Thymus (tissue), 11 donors: ENCODE data around the gene PLCD1. TPM values are rescaled to one million over a fixed set of nuclear protein-coding genes. Genes with fewer than 3 reads are reported as not detected.

Source experiments
- DNase-seq, 9 donors: peaks; one replicate each; pipeline ENCODE4 v3.0.0-alpha.2; 2013; ENCODE audit warnings: low spot score in 9 of 9, low read depth in 6 of 9, missing footprints in 1 of 9
- H3K27ac ChIP-seq, 2 donors: one replicate each; pipeline ENCODE4 v1.5.1; 2013; ENCODE audit warnings: control low read depth in 1 of 2, low read depth in 1 of 2, low read length in 1 of 2, mild to moderate bottlenecking in 1 of 2, moderate library complexity in 1 of 2
- H3K27me3 ChIP-seq, 2 donors: one replicate each; pipeline ENCODE4 v1.5.1; 2013; ENCODE audit warnings: low read length in 1 of 2; ENCODE audit not compliant: control insufficient read depth in 2 of 2, insufficient read depth in 1 of 2
- H3K36me3 ChIP-seq, 2 donors: one replicate each; pipeline ENCODE4 v1.5.1; 2013; ENCODE audit warnings: low read length in 1 of 2, mild to moderate bottlenecking in 1 of 2, moderate library complexity in 1 of 2; ENCODE audit not compliant: control insufficient read depth in 2 of 2, insufficient read depth in 2 of 2
- H3K4me1 ChIP-seq, 2 donors: one replicate each; pipeline ENCODE4 v1.5.1; 2013; ENCODE audit warnings: low read length in 2 of 2; ENCODE audit not compliant: control insufficient read depth in 2 of 2, insufficient read depth in 2 of 2
- H3K4me3 ChIP-seq, 2 donors: one replicate each; pipeline ENCODE4 v1.5.1; 2013; ENCODE audit warnings: low read length in 2 of 2, control low read depth in 1 of 2, mild to moderate bottlenecking in 1 of 2
- H3K9me3 ChIP-seq, 2 donors: one replicate each; pipeline ENCODE4 v1.5.1; 2013; ENCODE audit warnings: low read length in 1 of 2, mild to moderate bottlenecking in 1 of 2; ENCODE audit not compliant: control insufficient read depth in 2 of 2, insufficient read depth in 1 of 2
- WGBS: extraction: QIAGEN DNeasy Blood & Tissue Kit; methylation state at CpG from one replicate; pipeline ENCODE4 v1.1.7; 2013; 5-methylcytosine and 5-hydroxymethylcytosine counted together
- polyA plus RNA-seq: library from polyadenylated mRNA; stranded (reverse); fragments of 200-250 nt; gene quantifications from one replicate; pipeline ENCODE4 v1.2.3, GENCODE V29; 2013
- total RNA-seq: library from RNA; stranded (reverse); fragments of 120-200 nt; gene quantifications from one replicate; pipeline ENCODE4 v1.2.4, GENCODE V29; 2013
- donor health status: healthy.

Gene PLCD1
- total and polyA plus RNA-seq, 2 donors = 16.3 to 23.8 TPM

DNA sequence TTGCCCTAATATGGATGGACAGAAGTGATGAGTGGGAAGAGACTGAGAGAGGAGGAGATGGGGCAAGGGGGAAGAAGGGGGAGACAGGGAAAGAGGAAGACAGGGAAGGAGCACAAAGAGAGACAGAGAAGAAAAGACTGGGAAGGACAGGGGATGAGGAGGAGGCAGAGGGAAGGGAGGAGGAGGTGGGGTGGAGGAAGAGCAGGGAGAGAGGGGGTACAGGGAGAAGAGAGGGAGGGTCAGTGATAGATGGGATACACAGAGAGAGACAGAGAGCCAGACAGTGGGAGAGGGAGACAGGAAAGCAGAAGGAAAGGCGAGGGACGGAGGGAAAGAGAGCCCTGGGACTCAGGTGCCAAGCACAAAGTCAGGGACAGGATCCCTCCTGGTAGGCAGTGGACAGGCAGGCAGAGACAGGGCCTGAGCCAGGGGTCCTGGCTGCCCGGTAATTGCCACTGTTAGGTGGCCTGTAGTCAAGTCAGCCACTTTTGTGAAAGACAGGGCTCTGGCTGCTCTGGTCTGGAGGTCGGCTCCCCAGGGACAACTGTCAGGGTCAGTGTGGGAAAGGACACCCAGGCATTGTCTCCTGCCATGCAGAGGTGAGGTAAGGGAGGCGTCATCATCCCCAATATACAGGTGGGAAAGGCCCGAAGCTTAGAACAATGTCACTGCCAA, 29.1 kb downstream of the PLCD1 start:
- Histone ChIP-seq H3K27me3 (no peaks in the 10 kb centered on the region), H3K36me3 (peaks cover 57 to 64% of the 10 kb centered on the region in 2 donors), H3K9me3 (peaks cover 0 to 3% of the 10 kb centered on the region in 2 donors), H3K4me3 (no peak overlapping the region), H3K4me1 (peaks cover 6 to 31% of the 10 kb centered on the region in 2 donors), H3K27ac (no peak overlapping the region)
- 96% methylated on average over 6 of the region's 6 CpGs for WGBS
- no peak for DNase-seq

DNA sequence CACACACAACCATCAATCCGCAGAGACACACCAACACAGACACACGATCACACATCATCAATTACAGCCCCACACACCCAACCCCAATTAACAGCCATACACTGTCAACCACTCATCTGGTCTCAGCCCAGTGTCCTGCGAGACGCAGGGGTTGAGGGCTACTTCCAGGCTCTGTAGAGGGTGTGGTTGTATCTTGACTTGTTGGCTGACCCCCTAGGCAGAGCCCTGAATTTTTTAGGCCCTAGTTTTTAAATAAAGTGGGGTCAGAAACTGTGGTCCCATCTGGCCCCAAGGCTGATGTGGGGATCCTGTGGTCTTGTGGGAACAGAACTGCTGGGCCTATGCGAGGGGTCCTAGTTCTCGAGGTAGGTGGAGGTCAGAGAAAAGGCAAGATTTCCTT, 29.6 kb downstream of the PLCD1 start:
- no peaks in the 10 kb centered on the region for H3K27me3 ChIP-seq
- peaks cover 0 to 3% of the 10 kb centered on the region in 2 donors for H3K9me3 ChIP-seq
- no peak for DNase-seq
- peaks cover 53 to 59% of the 10 kb centered on the region in 2 donors for H3K36me3 ChIP-seq
- H3K4me1 ChIP-seq = peaks cover 9 to 34% of the 10 kb centered on the region in 2 donors
- H3K27ac ChIP-seq = no peak overlapping the region
- H3K4me3 ChIP-seq = no peak overlapping the region
- 98% methylated on average over 6 of the region's 6 CpGs for WGBS

- H3K27ac ChIP-seq = peak overlapping the region in 1 of 2 donors; percentile 86
- no peak overlapping the region for H3K4me3 ChIP-seq
- H3K9me3 ChIP-seq = peaks cover 0 to 3% of the 10 kb centered on the region in 2 donors
- 97% methylated on average over 6 of the region's 6 CpGs for WGBS
- peaks cover 11 to 41% of the 10 kb centered on the region in 2 donors for H3K4me1 ChIP-seq
- peaks cover 48 to 51% of the 10 kb centered on the region in 2 donors for H3K36me3 ChIP-seq
- no peaks in the 10 kb centered on the region for H3K27me3 ChIP-seq
- no peak for DNase-seq
These were observed 31.6 kb downstream of the PLCD1 start for GRCh38 chr3:37997791-37998370.

DNA sequence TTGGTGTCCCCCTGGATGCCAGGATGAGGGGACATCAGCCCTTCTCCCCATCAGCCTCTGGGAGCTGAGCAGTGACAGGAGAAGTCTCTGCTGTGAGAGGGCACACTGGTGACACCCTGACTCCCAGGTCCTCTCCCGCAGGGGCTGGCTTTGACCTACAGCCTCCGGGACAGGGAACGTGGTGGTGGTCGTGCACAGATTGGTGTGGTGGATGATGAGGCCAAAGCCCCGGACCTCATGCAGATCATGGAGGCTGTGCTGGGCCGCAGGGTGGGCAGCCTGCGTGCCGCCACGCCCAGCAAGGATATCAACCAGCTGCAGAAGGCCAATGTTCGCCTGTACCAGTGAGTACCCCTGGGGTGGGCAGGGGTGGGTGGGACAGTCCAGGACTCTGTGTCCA, 32.1 kb downstream of the PLCD1 start:
- H3K4me1 ChIP-seq = peaks cover 11 to 41% of the 10 kb centered on the region in 2 donors
- 92% methylated on average over 10 of the region's 10 CpGs for WGBS
- no peak for DNase-seq
- H3K9me3 ChIP-seq = peaks cover 0 to 3% of the 10 kb centered on the region in 2 donors
- H3K4me3 ChIP-seq = no peak overlapping the region
- no peak overlapping the region for H3K27ac ChIP-seq
- peaks cover 43 to 45% of the 10 kb centered on the region in 2 donors for H3K36me3 ChIP-seq
- no peaks in the 10 kb centered on the region for H3K27me3 ChIP-seq

DNA sequence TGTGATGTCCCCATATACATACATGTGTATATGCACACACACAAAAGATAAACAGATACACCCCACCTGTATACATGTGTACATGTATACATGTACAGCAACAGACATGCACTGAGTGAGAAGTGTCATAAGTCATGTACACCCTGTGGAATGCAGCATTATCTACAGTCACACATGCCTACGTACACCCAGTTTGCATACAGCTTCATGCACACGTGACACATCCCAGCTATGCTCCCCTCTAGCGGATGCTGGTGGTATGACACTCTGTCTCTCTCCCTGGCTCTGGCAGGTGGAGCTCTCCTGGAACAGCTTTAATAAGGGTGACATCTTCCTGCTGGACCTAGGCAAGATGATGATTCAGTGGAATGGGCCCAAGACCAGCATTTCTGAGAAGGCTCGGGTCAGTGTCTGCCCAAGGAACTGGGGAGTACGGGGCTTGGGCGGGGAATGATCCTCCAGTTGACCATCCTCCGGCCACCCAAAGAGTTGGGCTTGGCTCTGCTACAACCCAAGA, 32.6 kb downstream of the PLCD1 start:
- 58% methylated on average over 7 of the region's 7 CpGs for WGBS

GRCh38 chr3:37995652-37996641, 33.5 kb downstream of the PLCD1 start:
- peak in 4 of 9 donors; percentile 37 to 63 (median 43) for DNase-seq
- Histone ChIP-seq H3K4me3 (no peak overlapping the region), H3K27ac (peak overlapping the region in 1 of 2 donors; percentile 49), H3K4me1 (peaks cover 11 to 41% of the 10 kb centered on the region in 2 donors), H3K9me3 (peaks cover 0 to 3% of the 10 kb centered on the region in 2 donors), H3K27me3 (no peaks in the 10 kb centered on the region), H3K36me3 (peaks cover 29 to 32% of the 10 kb centered on the region in 2 donors)
- 88% methylated on average over 10 of the region's 10 CpGs for WGBS

More for the DNA sequence above, 32.6 kb downstream of the PLCD1 start:
- Histone ChIP-seq H3K27ac (no peak overlapping the region), H3K4me3 (no peak overlapping the region), H3K27me3 (no peaks in the 10 kb centered on the region), H3K4me1 (peaks cover 11 to 41% of the 10 kb centered on the region in 2 donors), H3K9me3 (peaks cover 0 to 3% of the 10 kb centered on the region in 2 donors), H3K36me3 (peaks cover 38 to 41% of the 10 kb centered on the region in 2 donors)
- peak in 7 of 9 donors; percentile 67 to 90 (median 82) for DNase-seq

- 13% methylated on average over 2 of the region's 2 CpGs for WGBS
- Histone ChIP-seq H3K36me3 (peaks cover 19 to 22% of the 10 kb centered on the region in 2 donors), H3K27ac (peak overlapping the region; percentile 62 to 86), H3K4me1 (peaks cover 11 to 41% of the 10 kb centered on the region in 2 donors), H3K9me3 (peaks cover 0 to 3% of the 10 kb centered on the region in 2 donors), H3K27me3 (no peaks in the 10 kb centered on the region), H3K4me3 (peak overlapping the region; percentile 52 to 82)
- DNase-seq = no peak
These were observed 34.8 kb downstream of the PLCD1 start for GRCh38 chr3:37994639-37994972.

DNA sequence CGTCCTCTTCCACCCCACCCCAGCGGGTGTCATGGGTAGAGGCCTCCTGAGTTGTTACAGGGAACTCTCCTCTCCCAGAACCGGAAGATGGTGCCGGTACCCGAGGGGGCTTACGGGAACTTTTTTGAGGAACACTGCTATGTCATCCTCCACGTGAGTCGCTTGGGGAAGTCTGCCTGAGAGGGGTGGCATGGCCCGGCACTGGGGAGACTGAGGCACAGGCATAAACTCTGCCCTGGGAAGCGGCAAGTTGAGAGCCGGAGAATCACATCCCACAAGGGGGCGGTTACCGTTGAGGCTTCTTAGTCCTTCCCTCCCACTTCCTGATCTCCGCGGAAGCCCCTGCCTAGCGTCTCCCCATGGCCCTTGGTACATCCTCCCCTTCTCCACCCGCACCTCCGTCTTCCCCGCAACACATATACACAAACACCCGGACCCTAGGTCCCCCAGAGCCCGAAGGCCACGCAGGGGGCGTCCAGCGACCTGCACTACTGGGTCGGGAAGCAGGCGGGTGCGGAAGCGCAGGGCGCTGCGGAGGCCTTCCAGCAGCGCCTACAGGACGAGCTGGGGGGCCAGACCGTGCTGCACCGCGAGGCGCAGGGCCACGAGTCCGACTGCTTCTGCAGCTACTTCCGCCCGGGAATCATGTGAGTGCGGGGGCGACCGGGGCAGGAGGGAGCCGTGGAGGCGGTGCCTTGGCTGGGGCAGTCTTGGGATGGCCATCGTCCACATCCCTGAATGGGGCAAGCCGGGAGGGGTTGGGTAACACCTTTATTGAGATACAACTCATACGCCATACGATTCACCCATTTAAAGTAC, 35.4 kb downstream of the PLCD1 start:
- under 1% methylated on average over 49 of the region's 49 CpGs for WGBS
- peaks cover 0 to 3% of the 10 kb centered on the region in 2 donors for H3K9me3 ChIP-seq
- peak overlapping the region; percentile 62 to 86 for H3K27ac ChIP-seq
- H3K4me1 ChIP-seq = peaks cover 11 to 37% of the 10 kb centered on the region in 2 donors
- peaks cover 17 to 19% of the 10 kb centered on the region in 2 donors for H3K36me3 ChIP-seq
- peak in 8 of 9 donors; percentile 37 to 81 (median 56) for DNase-seq
- no peaks in the 10 kb centered on the region for H3K27me3 ChIP-seq
- H3K4me3 ChIP-seq = peak overlapping the region; percentile 52 to 82
